Uterus (tissue), 2 donors: ENCODE data around the gene NAA10.

Source experiments
- POLR2A ChIP-seq, 2 donors: fragments of 450-650 bp; IDR thresholded peaks; one replicate each; pipeline ENCODE4 v1.6.1; 2016; ENCODE audit warnings: antibody characterized with exemption in 2 of 2, mild to moderate bottlenecking in 1 of 2, moderate library complexity in 1 of 2
- TF ChIP-seq, protein P1 (sequence below), 4 experiments: fragments of 200-600 bp in 2 of 4; fragments of 450-650 bp in 2 of 4; sonication (generic) in 2 of 4; IDR thresholded peaks; one replicate each; pipeline ENCODE4 v1.5.1; 2016 to 2019; ENCODE audit warnings: antibody characterized with exemption in 4 of 4, mild to moderate bottlenecking in 2 of 4, moderate library complexity in 1 of 4

DNA sequence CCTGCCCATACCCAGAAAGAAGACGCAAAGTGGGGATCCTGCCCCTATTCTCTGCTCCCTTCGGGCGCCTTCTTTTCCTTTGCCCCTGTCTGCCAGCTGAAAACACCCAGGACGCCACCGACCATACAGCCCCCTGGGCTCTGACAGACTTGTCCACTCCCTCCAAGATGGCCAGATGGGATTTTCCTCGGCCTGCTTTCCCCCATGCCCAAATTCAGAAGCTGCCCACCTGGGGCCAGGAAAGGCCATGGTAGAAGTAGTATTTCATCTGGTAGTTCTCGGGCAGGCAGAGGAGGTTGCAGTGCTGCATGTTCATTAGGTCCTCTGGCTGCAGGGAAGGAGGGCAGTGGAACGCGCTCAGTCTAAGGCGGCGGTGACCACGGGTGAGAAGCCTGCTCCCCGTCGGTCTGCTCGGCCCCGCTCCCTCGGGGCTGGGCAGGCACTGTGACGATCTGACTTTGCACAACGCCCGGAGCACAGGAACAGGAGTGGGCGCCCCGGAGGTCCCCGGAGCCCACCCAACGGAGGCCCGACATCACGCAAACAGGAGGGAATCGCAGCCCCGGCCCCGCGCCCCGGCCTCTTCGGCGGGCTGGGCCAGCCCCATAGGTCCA lies 582 bp downstream of the NAA10 start:
- TF ChIP-seq, protein P1, sequence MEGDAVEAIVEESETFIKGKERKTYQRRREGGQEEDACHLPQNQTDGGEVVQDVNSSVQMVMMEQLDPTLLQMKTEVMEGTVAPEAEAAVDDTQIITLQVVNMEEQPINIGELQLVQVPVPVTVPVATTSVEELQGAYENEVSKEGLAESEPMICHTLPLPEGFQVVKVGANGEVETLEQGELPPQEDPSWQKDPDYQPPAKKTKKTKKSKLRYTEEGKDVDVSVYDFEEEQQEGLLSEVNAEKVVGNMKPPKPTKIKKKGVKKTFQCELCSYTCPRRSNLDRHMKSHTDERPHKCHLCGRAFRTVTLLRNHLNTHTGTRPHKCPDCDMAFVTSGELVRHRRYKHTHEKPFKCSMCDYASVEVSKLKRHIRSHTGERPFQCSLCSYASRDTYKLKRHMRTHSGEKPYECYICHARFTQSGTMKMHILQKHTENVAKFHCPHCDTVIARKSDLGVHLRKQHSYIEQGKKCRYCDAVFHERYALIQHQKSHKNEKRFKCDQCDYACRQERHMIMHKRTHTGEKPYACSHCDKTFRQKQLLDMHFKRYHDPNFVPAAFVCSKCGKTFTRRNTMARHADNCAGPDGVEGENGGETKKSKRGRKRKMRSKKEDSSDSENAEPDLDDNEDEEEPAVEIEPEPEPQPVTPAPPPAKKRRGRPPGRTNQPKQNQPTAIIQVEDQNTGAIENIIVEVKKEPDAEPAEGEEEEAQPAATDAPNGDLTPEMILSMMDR (IDR thresholded peaks at IDR 0.05), result no peak
- no peak for TF ChIP-seq POLR2A (IDR thresholded peaks at IDR 0.05)
